ENCODE data around the gene TPRN.

The TPRN gene

GRCh38 chr9:137225699-137226331 lies 25.3 kb upstream of the TPRN start:
- H3F3A ChIP-seq (ENCODE audit: insufficient read depth, low read length) = no peaks in the 10 kb centered on the region
- no peak overlapping the region for H3K4me2 ChIP-seq (ENCODE audit: low read length)

GRCh38 chr9:137224830-137225694 lies 24.5 kb upstream of the TPRN start, which contains the start of gene CYSRT1:
TSS of gene CYSRT1 (plus strand) at chr9:137225174. CDS start at chr9:137225622, 448 bp downstream.
- H4K20me1 ChIP-seq (ENCODE audit: insufficient read depth, low read length) = no peaks in the 10 kb centered on the region
- H3K4me1 ChIP-seq (ENCODE audit: insufficient read depth, low read length, severe bottlenecking) = peaks cover 17% of the 10 kb centered on the region
- H2AFZ ChIP-seq (ENCODE audit: low read length) = no peak within 1 kb of the TSS

More at GRCh38 chr9:137225699-137226331, 25.3 kb upstream of the TPRN start:
- Histone ChIP-seq H4K20me1 (ENCODE audit: insufficient read depth, low read length) (no peaks in the 10 kb centered on the region), H3K79me2 (ENCODE audit: insufficient read depth, low read length) (no peaks in the 10 kb centered on the region), H3K4me3 (ENCODE audit: low read depth, low read length, poor library complexity, severe bottlenecking) (no peak overlapping the region), H3K27ac (ENCODE audit: low read depth, low read length, poor library complexity, severe bottlenecking) (no peak overlapping the region), H3K9me2 (ENCODE audit: low read depth, low read length) (no peaks in the 10 kb centered on the region), H2AFZ (ENCODE audit: low read length) (no peak overlapping the region), H3K4me1 (ENCODE audit: insufficient read depth, low read length, severe bottlenecking) (peaks cover 17% of the 10 kb centered on the region), H3K36me3 (ENCODE audit: insufficient read depth, low read length) (no peaks in the 10 kb centered on the region), H3K27me3 (ENCODE audit: insufficient read depth, low read length) (peaks cover 9% of the 10 kb centered on the region; the same call in 1 of the 2 replicates), H3K9ac (ENCODE audit: low read length) (no peak overlapping the region), H3K9me3 (ENCODE audit: low read length) (no peaks in the 10 kb centered on the region)
- TF ChIP-seq EZH2 (IDR thresholded peaks at IDR 0.05; ENCODE audit: borderline replicate concordance, low read length) (no peak), CTCF (IDR thresholded peaks at IDR 0.05; ENCODE audit: low read length) (no peak)

More at GRCh38 chr9:137224830-137225694, 24.5 kb upstream of the TPRN start, which contains the start of gene CYSRT1:
- H3K9ac ChIP-seq (ENCODE audit: low read length) = peak within 1 kb of the TSS; percentile 91
- H3K4me3 ChIP-seq (ENCODE audit: low read depth, low read length, poor library complexity, severe bottlenecking) = peak within 1 kb of the TSS; percentile 81
- no peaks in the 10 kb centered on the region for H3K36me3 ChIP-seq (ENCODE audit: insufficient read depth, low read length)
- H3K4me2 ChIP-seq (ENCODE audit: low read length) = peak within 1 kb of the TSS; percentile 84
- TF ChIP-seq CTCF (IDR thresholded peaks at IDR 0.05; ENCODE audit: low read length) (no peak), EZH2 (IDR thresholded peaks at IDR 0.05; ENCODE audit: borderline replicate concordance, low read length) (no peak)
- no peaks in the 10 kb centered on the region for H3F3A ChIP-seq (ENCODE audit: insufficient read depth, low read length)
- no peaks in the 10 kb centered on the region for H3K9me2 ChIP-seq (ENCODE audit: low read depth, low read length)
- no peaks in the 10 kb centered on the region for H3K79me2 ChIP-seq (ENCODE audit: insufficient read depth, low read length)
- H3K9me3 ChIP-seq (ENCODE audit: low read length) = no peaks in the 10 kb centered on the region
- H3K27ac ChIP-seq (ENCODE audit: low read depth, low read length, poor library complexity, severe bottlenecking) = no peak within 1 kb of the TSS
- peaks cover 3% of the 10 kb centered on the region; the same call in 1 of the 2 replicates for H3K27me3 ChIP-seq (ENCODE audit: insufficient read depth, low read length)

Data from OCI-LY1 (cell line).